Neural progenitor cell (in vitro differentiated cells): Measurements from ENCODE around the gene PRKAR1A.

Experiments used
- CTCF ChIP-seq: fragments of 200-600 bp; sonication (generic); IDR thresholded peaks from 2 replicates; pipeline ENCODE4 v1.5.1; 2017; ENCODE audit warnings: antibody characterized with exemption, mild to moderate bottlenecking
- EZH2 ChIP-seq: fragments of 200-600 bp; sonication (generic); IDR thresholded peaks from 2 replicates; pipeline ENCODE4 v1.6.1; 2017; ENCODE audit warnings: antibody characterized with exemption, mild to moderate bottlenecking, moderate library complexity
- EZH2phosphoT487 ChIP-seq: fragments of 200-600 bp; sonication (generic); IDR thresholded peaks from 2 replicates; pipeline ENCODE4 v1.6.1; 2017; ENCODE audit warnings: antibody characterized with exemption

- TF ChIP-seq EZH2: no peak
- TF ChIP-seq CTCF: no peak
- no peak for TF ChIP-seq EZH2phosphoT487
These were observed 13.5 kb upstream of the PRKAR1A start for GRCh38 chr17:68498479-68499326.
